ENCODE measurements around the gene CYSTM1.
A peak's percentile ranks its signal among the peaks of the same experiment; 100 is the strongest.

Gene CYSTM1

GRCh38 chr5:140236891-140237598, 62.1 kb downstream of the CYSTM1 start:
- no peak for DNase-seq (ENCODE audit: low read depth)

GRCh38 chr5:140238756-140239155, 63.8 kb downstream of the CYSTM1 start:
- DNase-seq (ENCODE audit: low read depth) = no peak

DNA sequence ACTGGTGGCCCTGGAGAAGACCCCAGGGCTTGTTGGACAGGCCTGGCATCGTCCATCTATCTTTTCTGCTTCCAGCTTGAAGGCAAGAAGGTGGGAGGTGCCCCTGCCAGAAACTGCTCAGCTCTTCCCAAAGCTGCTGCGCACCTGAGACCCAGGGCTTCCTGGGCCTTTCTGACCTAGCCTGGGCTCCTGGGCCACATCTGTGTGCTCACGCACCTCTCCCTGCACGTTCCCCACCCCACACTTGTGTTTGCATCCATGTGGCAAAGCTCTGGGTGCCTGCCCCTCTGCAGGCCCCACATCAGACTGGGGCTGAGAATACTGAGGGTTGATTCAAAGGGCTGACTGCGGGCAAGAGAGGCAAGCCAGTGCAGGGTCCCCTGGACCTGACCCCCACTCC, 64.5 kb downstream of the CYSTM1 start:
- no peak for DNase-seq (ENCODE audit: low read depth)

DNA sequence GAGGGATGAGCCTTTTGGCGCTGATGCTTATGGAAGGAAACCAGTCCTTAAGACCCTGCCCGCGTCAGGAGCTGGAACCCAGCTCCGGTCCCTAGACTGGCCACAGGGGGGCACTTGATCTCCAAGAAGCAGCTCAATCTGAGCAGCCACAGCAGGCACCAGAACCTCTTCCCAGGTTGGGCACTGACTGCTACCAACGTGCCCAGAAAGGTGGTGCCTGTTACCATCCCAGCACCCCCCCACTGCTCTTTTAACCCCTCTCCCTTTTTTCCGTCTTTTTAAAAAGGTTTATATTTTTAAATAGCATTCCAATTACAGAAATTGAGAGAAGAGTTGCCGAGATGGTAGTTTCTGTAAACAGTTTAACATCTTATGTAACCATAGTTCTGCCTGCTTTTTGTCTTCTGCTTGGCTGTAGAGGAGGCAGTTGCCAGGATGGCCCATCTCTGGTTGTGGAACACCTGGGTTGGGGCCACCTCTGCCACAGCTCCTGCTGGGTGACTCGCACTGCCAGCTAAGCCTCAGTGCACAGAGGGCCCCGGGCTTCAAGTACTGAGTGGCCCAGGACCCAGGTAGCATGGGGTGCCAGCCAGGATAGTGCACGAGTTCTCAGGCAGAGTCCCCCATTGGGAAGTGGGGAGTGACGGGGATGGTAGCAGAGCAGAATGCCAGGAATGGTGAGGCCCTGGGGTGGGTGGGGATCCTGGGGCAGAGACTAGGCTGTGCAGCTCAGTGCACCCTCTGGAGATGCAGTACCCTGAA, 65.1 kb downstream of the CYSTM1 start:
- no peak for DNase-seq (ENCODE audit: low read depth)

GRCh38 chr5:140240987-140241706, 66.2 kb downstream of the CYSTM1 start:
- peak; percentile 87 for DNase-seq (ENCODE audit: low read depth)

DNA sequence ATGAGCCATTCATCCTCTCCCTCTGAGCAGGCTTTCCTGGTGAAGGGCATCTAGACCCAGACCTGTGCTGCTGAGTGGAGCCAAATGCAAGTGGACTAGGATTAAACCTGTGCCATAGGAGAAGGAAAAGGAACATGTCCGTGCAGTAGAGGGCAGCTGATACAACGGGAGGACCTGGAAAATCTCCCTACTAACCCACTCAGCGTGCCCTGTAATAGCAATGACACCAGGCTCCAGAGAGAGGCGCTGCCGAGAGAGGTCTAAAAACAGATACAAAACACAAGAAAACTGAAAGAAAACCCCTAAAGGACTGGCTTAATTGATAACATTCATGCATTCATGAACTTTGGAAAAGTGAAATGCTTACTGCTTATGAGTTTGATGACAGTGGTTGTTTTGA, 67.1 kb downstream of the CYSTM1 start:
- no peak for DNase-seq (ENCODE audit: low read depth)

DNA sequence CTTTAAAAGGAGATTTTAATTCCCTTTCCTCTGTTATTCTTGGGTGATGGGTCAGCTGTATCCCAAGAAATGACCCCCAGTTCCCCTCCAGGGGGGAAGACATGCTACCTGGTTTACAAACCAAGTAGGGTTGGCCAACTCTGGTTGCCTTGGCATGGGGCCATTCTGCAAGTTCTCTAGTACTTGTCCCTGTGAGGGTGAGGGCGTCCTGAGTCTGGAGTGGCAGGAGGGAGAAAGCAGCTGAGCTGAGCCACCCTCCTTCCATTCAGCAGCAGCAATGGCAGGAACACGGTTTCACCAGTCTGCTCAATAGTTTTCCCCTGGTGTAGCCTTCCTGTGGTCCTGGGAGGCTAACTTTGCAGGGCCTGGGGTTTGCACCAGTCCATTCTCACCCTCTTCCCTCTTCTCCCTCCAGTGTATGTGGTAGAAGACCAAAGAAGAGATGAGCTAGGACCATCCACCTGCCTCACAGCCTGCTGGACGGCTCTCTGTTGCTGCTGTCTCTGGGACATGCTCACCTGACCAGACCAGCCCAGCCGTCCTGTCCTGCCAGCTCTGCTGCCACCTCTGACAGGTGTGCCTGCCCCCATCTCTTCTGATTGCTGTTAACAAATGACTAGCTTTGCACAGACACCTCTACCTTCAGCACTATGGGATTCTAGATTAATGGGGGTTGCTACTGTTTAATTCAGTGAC, 68.0 kb downstream of the CYSTM1 start:
- no peak for DNase-seq (ENCODE audit: low read depth)

GRCh38 chr5:140243706-140244250, 68.8 kb downstream of the CYSTM1 start:
- DNase-seq (ENCODE audit: low read depth) = no peak

GRCh38 chr5:140244525-140245025, 69.6 kb downstream of the CYSTM1 start:
- no peak for DNase-seq (ENCODE audit: low read depth)

GRCh38 chr5:140245341-140245740, 70.4 kb downstream of the CYSTM1 start:
- DNase-seq (ENCODE audit: low read depth) = no peak

DNA sequence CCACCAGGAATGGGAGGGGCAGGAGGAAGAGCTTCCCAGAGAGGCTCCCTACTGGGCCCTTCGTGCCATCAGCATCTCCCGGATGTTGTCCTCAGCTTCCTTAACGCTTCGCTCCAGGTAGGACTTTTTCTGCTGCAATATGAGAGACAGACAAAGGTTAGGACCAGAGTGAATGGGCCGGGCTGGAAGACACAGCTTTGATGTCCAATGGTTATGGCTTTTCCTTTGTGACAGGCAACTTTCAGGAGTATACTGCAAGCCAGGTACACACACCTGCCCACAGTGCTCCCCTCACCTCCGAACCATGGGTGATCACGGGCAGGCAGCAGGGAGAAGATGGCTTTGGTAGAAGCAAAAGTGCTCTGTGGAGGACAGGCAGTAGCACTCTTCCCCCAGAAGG, 70.9 kb downstream of the CYSTM1 start:
- DNase-seq (ENCODE audit: low read depth) = no peak

DNA sequence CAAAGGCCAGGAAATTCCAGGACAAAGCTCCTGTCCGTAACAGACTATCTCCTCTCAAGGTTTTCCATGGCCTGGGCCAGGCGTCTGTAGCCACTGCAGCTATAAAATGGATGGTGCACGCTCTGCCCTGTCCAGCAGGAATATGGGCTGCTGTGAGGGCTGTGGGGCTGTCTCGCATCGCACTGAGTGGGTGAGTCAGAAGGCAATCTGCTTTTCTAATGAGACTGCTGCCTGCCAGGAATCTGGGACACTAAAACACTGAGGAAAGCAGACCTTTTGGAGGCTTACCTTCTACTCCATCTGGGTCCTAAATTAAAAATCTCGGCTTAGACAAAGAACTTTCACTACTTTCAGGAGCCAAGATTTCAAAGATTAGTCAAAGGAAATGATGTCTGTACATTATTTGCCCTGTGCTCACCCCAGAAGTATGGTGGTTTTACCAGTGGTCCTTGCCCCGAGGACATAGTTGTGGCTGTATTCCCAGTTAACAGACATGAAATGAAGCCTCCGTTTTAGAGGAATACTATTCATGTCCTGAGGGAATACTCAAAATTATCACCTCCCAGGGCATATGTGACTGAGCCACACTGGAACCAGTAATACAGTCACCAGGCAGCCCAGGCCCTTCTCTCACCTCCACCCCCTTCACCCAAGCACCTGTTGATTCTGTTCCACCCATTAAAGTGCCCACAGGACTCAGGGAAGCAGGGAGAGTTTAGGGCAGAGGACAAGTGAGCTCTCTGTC, 71.6 kb downstream of the CYSTM1 start:
- peak; percentile 72 for DNase-seq (ENCODE audit: low read depth)

- DNase-seq (ENCODE audit: low read depth) = no peak
Measured at GRCh38 chr5:140248414-140248813, 73.4 kb downstream of the CYSTM1 start.

DNA sequence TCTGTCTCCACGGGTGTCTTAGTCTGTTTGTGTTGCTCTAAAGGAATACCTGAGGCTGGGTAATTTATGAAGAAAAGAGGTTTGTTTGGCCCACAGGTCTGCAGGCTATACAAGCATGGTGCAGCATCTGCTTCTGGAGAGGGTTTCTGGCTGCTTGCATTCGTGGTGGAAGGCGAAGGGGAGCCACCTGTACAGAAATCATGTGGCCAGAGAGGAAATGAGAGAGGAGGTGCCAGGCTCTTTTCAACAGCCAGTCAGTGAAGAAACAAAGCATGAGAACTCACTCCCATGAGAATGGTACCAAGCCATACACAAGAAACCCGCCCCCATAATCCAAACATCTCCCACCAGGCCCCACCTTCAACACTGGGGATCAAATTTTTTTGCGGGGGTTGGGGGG, 74.5 kb downstream of the CYSTM1 start:
- DNase-seq (ENCODE audit: low read depth) = no peak

DNA sequence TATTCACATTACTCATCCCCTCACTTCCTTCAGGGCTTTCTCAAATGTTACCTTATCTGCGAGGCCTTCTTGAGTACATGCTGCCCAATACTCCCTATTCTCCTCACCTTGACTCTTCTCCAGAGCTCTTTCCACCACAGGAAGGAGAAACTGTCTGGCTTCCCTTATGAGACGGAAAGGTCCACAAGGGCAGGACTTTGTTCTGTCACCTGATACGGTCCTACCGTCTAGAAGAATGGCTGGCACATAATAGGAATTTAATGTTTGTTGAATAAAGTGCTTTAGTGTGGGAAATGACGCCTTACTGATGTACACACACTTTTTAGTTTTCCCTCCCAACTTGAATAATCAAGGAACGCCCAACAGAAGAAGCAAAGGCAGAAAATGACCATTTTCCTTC, 75.4 kb downstream of the CYSTM1 start:
- no peak for DNase-seq (ENCODE audit: low read depth)

DNA sequence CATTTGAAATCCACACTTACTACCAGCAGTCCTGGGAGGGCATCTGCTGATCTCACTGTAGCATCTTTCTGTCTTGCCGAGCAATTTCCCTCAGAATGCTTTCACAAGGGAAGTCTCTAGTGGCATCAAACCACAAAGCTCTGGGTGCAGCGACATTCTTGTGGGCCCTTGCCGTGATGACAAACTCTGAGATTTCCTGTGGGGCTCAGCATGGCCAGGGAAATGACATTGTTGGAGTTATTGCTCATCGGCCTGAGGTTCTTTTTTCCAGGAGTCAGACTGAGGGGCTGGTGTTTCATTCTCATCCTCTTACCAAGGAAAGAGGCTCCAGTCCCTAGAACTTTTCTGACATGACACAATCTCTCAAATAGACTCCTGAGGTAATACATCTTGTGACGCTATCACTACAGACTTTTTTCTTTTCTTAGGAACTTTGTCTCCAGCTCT, 76.6 kb downstream of the CYSTM1 start:
- peak; percentile 86 for DNase-seq (ENCODE audit: low read depth)

DNA sequence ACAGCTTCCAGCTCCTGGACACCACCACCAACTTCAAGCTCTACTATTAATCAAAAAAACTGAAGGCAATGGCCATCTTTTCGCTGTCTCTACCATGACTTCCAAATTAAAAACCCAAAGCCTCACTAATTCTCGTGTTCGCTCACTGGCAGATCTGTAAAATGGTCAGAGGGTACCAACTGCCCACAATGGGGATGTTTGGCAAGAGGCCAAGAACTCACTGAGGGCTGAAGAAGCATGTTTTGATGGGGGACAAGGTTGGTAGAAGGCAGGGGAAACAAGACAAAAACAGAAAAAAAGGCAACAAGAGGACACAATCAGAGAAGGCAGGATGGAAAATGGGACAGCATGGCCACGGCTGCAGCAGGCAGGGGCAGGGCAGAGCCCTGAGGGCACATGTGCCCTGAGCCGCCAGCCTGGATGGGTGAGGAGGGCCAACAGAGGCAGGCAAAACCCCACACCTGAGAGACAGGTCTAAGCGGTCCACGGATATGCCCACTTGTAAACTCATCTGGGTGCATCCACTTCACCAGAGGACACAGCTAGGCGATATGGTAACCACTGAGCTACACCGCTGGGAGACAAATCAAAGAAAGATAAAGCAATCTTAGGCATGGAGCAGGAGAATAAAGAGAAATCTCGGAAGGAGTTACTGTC, 77.6 kb downstream of the CYSTM1 start:
- no peak for DNase-seq (ENCODE audit: low read depth)

DNA sequence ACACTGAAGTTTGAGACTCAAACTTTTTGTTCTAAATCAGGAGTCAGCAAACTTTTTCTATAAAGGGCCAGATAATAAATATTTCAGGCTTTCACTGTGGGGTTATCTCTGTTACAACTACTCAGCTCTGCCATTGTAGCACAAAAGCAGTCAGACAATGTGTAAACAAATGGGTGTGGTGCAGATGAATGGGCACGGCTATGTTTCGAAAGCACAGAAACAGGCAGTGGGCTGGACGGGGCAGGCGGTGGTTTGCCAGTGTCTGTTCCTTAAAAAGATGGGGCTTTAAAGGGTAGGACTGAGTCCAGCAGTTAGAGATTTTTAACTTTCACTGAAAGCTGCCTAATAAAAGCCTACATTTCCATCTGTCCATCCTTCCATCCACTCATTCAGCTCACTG, 79.0 kb downstream of the CYSTM1 start:
- DNase-seq (ENCODE audit: low read depth) = no peak

- DNase-seq (ENCODE audit: low read depth) = no peak
Measured at GRCh38 chr5:140255460-140256157, 80.6 kb downstream of the CYSTM1 start.

GRCh38 chr5:140256726-140257125, 81.7 kb downstream of the CYSTM1 start:
- DNase-seq (ENCODE audit: low read depth) = no peak

Measured in GM04504 (cell line).